MCF 10A (cell line): ENCODE data around the gene C14orf93. TPM values are rescaled to one million over a fixed set of nuclear protein-coding genes. Genes with fewer than 3 reads are reported as not detected.

Experiments
- BruUV-seq: library from RNA; stranded (reverse); fragments of 400-500 nt; replicated peaks from 2 replicates; lab custom pipeline; 2021; lab: Mats Ljungman, UMichigan
- CTCF ChIA-PET: fragments of 300-600 bp; sonication (Branson Sonifier 250); formaldehyde crosslinking; extraction: SDS; loops from one replicate; lab custom pipeline; 2021; ENCODE audit warnings: antibody characterized with exemption, inconsistent platforms; lab: Yijun Ruan, JAX
- POLR2A ChIA-PET: fragments of 300-600, 350-650 bp; sonication (Branson Sonifier 250); formaldehyde crosslinking; extraction: SDS; loops from one replicate; lab custom pipeline; 2020; ENCODE audit warnings: antibody characterized with exemption, inconsistent platforms; lab: Yijun Ruan, JAX
- DNase-seq: peaks from one replicate; pipeline ENCODE4 v3.0.0-alpha.2; 2018; ENCODE audit not compliant: unreplicated experiment
- H3K27ac Mint-ChIP-seq: one replicate; pipeline ENCODE4 v1.8.0; 2022; ENCODE audit warnings: mild to moderate bottlenecking, low read depth, mixed read lengths; ENCODE audit not compliant: unreplicated experiment
- H3K27me3 Mint-ChIP-seq: one replicate; pipeline ENCODE4 v1.8.0; 2022; ENCODE audit warnings: mixed read lengths; ENCODE audit not compliant: insufficient read depth, unreplicated experiment
- H3K36me3 Mint-ChIP-seq: one replicate; pipeline ENCODE4 v1.8.0; 2022; ENCODE audit warnings: mild to moderate bottlenecking, moderate library complexity, mixed read lengths; ENCODE audit not compliant: insufficient read depth, unreplicated experiment
- H3K4me1 Mint-ChIP-seq: one replicate; pipeline ENCODE4 v1.8.0; 2022; ENCODE audit warnings: mixed read lengths; ENCODE audit not compliant: insufficient read depth, unreplicated experiment
- H3K4me3 Mint-ChIP-seq: one replicate; pipeline ENCODE4 v1.8.0; 2022; ENCODE audit warnings: mild to moderate bottlenecking, moderate library complexity, mixed read lengths; ENCODE audit not compliant: unreplicated experiment
- H3K9me3 Mint-ChIP-seq: one replicate; pipeline ENCODE4 v1.8.0; 2022; ENCODE audit warnings: mixed read lengths; ENCODE audit not compliant: unreplicated experiment
- intact Hi-C: fragments of 100-400 bp; cut with micrococcal nuclease; formaldehyde crosslinking; loops from 2 replicates; pipeline ENCODE4 v1.14.1; 2022
- total RNA-seq: library from RNA; stranded (reverse); gene quantifications from 2 replicates; pipeline ENCODE4 v1.2.3, GENCODE V29; 2022
- TF ChIP-seq, protein P1 (sequence below): fragments of 200-600 bp; IDR thresholded peaks from one replicate; pipeline ENCODE4 v1.8.0; 2022; ENCODE audit warnings: antibody characterized with exemption, mild to moderate bottlenecking; ENCODE audit not compliant: unreplicated experiment

The C14orf93 gene
- total RNA-seq, 1 experiment from 2014 or later: 6.1 TPM

- H3K36me3 Mint-ChIP-seq: peaks cover 26% of the 10 kb centered on the region
- H3K27me3 Mint-ChIP-seq: no peaks in the 10 kb centered on the region
- TF ChIP-seq, protein P1, sequence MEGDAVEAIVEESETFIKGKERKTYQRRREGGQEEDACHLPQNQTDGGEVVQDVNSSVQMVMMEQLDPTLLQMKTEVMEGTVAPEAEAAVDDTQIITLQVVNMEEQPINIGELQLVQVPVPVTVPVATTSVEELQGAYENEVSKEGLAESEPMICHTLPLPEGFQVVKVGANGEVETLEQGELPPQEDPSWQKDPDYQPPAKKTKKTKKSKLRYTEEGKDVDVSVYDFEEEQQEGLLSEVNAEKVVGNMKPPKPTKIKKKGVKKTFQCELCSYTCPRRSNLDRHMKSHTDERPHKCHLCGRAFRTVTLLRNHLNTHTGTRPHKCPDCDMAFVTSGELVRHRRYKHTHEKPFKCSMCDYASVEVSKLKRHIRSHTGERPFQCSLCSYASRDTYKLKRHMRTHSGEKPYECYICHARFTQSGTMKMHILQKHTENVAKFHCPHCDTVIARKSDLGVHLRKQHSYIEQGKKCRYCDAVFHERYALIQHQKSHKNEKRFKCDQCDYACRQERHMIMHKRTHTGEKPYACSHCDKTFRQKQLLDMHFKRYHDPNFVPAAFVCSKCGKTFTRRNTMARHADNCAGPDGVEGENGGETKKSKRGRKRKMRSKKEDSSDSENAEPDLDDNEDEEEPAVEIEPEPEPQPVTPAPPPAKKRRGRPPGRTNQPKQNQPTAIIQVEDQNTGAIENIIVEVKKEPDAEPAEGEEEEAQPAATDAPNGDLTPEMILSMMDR: no peak
- no peak overlapping the region for H3K4me3 Mint-ChIP-seq
- ChIA-PET POLR2A (interaction anchor here (0.7 to 12.7 kb wide), 24 partner anchors 8 to 431 kb away, joined by 3 to 133 read pairs (median 4); partner anchors contain the start of genes ACIN1, C14orf119, CDH24 and HAUS4), CTCF (interaction anchor here (0.5 to 24.6 kb wide), 57 partner anchors 9 to 1410 kb away, joined by 3 to 620 read pairs (median 5); partner anchors contain the start of genes ACIN1, CDH24, HAUS4 and PRMT5)
- no peaks in the 10 kb centered on the region for H3K9me3 Mint-ChIP-seq
- no peak overlapping the region for H3K27ac Mint-ChIP-seq
- BruUV-seq: no TSS peak
- intact Hi-C loops: loop anchor here (1.0 kb wide), 2 partner anchors 72 to 123 kb away; no protein-coding TSS in a partner anchor
- peaks cover 6% of the 10 kb centered on the region for H3K4me1 Mint-ChIP-seq
- DNase-seq: no peak
Measured at GRCh38 chr14:22985894-22986507, 23.9 kb downstream of the C14orf93 start.

DNA sequence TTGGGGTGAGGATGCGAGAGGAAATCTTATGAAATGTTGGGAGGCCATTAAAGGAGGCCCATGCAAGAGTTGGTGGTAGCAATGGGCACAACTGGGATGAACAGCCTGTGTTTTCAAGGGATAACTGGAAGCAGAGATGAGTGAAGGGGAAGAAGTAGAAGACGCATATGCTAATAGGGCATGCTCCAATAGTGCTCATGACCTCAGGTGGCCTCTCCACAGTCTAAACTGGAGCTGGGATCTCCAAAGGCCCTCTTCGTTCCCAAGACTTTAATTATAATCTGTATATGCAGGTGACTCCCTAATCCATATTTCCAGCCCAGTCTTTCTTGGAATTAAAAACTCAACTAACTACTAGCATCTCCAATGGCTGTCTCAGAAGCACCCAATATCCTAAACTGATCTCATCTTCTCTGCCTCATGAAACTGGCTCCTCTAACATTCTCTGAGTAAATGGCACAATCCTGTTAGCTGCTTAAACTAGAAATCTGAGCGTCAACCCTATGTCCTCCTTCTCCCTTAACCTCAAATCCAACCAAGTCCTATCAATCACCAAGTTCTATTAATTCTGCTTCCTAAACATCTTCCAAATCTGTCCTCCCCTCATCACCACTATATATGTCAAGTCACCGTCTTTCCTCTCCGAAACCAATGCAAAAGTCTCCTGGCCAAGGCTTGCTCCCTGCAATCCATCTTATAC lies 24.8 kb downstream of the C14orf93 start:
- Mint-ChIP-seq H3K27ac (no peak overlapping the region), H3K4me3 (no peak overlapping the region), H3K36me3 (peaks cover 17% of the 10 kb centered on the region), H3K9me3 (no peaks in the 10 kb centered on the region), H3K4me1 (peaks cover 6% of the 10 kb centered on the region), H3K27me3 (no peaks in the 10 kb centered on the region)
- DNase-seq: no peak
- ChIA-PET POLR2A (interaction anchor here (1.2 to 12.7 kb wide), 10 partner anchors 10 to 87 kb away, joined by 3 to 133 read pairs (median 8); partner anchors contain the start of genes CDH24 and PRMT5), CTCF (interaction anchor here (0.6 to 24.6 kb wide), 25 partner anchors 12 to 429 kb away, joined by 3 to 620 read pairs (median 9); partner anchors contain the start of genes CDH24, HAUS4 and PRMT5)
- TF ChIP-seq, protein P1: no peak
- intact Hi-C loops: loop anchor here (5.0 kb wide), 1 partner anchor 598 kb away; no protein-coding TSS in a partner anchor
- BruUV-seq: no TSS peak

GRCh38 chr14:22982477-22983245 lies 27.3 kb downstream of the C14orf93 start, which contains the start of gene AJUBA:
Gene AJUBA (minus strand): TSS chr14:22982551. CDS start chr14:22982266, 285 bp downstream.
- Mint-ChIP-seq H3K27ac (peak within 1 kb of the TSS; percentile 10), H3K4me3 (no peak within 1 kb of the TSS), H3K4me1 (peaks cover 28% of the 10 kb centered on the region), H3K9me3 (no peaks in the 10 kb centered on the region), H3K27me3 (no peaks in the 10 kb centered on the region), H3K36me3 (peaks cover 7% of the 10 kb centered on the region)
- TF ChIP-seq, protein P1: no peak
- BruUV-seq: no TSS peak
- POLR2A ChIA-PET: interaction anchor here (0.6 to 12.7 kb wide), 29 partner anchors 11 to 1050 kb away, joined by 3 to 133 read pairs (median 5); partner anchors contain the start of genes ACIN1, C14orf119, CDH24 and HAUS4
- CTCF ChIA-PET: interaction anchor here (0.5 to 24.6 kb wide), 20 partner anchors 15 to 426 kb away, joined by 3 to 620 read pairs (median 3); partner anchors contain the start of genes CDH24, HAUS4 and PRMT5
- intact Hi-C loops: loop anchor here (1.0 to 5.0 kb wide), 7 partner anchors 9 to 595 kb away; no protein-coding TSS in a partner anchor
- peak; percentile 93 for DNase-seq
